H9 (cell line): ENCODE measurements around the gene ALG12. TPM values are rescaled to one million over a fixed set of nuclear protein-coding genes. Genes with fewer than 3 reads are reported as not detected.

Source experiments
- DNase-seq: peaks from one replicate; pipeline ENCODE4 v3.0.0-alpha.2; 2017
- H2AFZ ChIP-seq: one replicate; pipeline ENCODE4 v1.6.1; 2013; ENCODE audit warnings: mild to moderate bottlenecking, low read length, control low read depth, moderate library complexity
- H2AK5ac ChIP-seq: 2 replicates; pipeline ENCODE4 v1.6.1; 2013; ENCODE audit warnings: low read length, control low read depth, mixed read lengths; ENCODE audit not compliant: insufficient read length
- H2BK120ac ChIP-seq: one replicate; pipeline ENCODE4 v1.6.1; 2013; ENCODE audit warnings: low read depth, mild to moderate bottlenecking, low read length, control low read depth, inconsistent platforms; ENCODE audit not compliant: poor library complexity, severe bottlenecking
- H2BK12ac ChIP-seq: 2 replicates; pipeline ENCODE4 v1.6.1; 2013; ENCODE audit warnings: low read length, control low read depth, mixed read lengths, low read depth; ENCODE audit not compliant: insufficient read length
- H2BK15ac ChIP-seq: 2 replicates; pipeline ENCODE4 v1.6.1; 2013; ENCODE audit warnings: low read depth, low read length, control low read depth
- H2BK20ac ChIP-seq: one replicate; pipeline ENCODE4 v1.6.1; 2013; ENCODE audit warnings: low read depth, mild to moderate bottlenecking, low read length, control low read depth, inconsistent platforms; ENCODE audit not compliant: poor library complexity, severe bottlenecking
- H2BK5ac ChIP-seq: 2 replicates; pipeline ENCODE4 v1.6.1; 2013; ENCODE audit warnings: low read length, control low read depth, mixed read lengths; ENCODE audit not compliant: insufficient read length
- H3K14ac ChIP-seq: 2 replicates; pipeline ENCODE4 v1.6.1; 2013; ENCODE audit warnings: low read length, control low read depth; ENCODE audit not compliant: insufficient read depth
- H3K18ac ChIP-seq: 2 replicates; pipeline ENCODE4 v1.6.1; 2013; ENCODE audit warnings: low read depth, mild to moderate bottlenecking, mixed read lengths, low read length, control low read depth; ENCODE audit not compliant: insufficient read length
- H3K23ac ChIP-seq: 2 replicates; pipeline ENCODE4 v1.6.1; 2013; ENCODE audit warnings: low read length, control low read depth, mixed read lengths, low read depth; ENCODE audit not compliant: insufficient read length
- H3K23me2 ChIP-seq: 2 replicates; pipeline ENCODE4 v1.6.1; 2013; ENCODE audit warnings: low read depth, mild to moderate bottlenecking, mixed read lengths, low read length, control low read depth; ENCODE audit not compliant: insufficient read length, poor library complexity, severe bottlenecking
- H3K27ac ChIP-seq: 2 replicates; pipeline ENCODE4 v1.5.1; 2013; ENCODE audit warnings: low read length, control low read depth, mixed read lengths, low read depth; ENCODE audit not compliant: insufficient read length
- H3K27me3 ChIP-seq: 2 replicates; pipeline ENCODE4 v1.6.1; 2013; ENCODE audit warnings: low read length, control low read depth, inconsistent platforms; ENCODE audit not compliant: insufficient read depth
- H3K4ac ChIP-seq: 2 replicates; pipeline ENCODE4 v1.6.1; 2013; ENCODE audit warnings: low read depth, mild to moderate bottlenecking, control low read depth, inconsistent platforms, low read length, moderate library complexity
- H3K4me1 ChIP-seq: 2 replicates; pipeline ENCODE4 v1.6.1; 2013; ENCODE audit warnings: low read length, control low read depth, inconsistent platforms; ENCODE audit not compliant: insufficient read depth
- H3K4me2 ChIP-seq: 2 replicates; pipeline ENCODE4 v1.6.1; 2013; ENCODE audit warnings: low read length, control low read depth, mixed read lengths; ENCODE audit not compliant: insufficient read length, insufficient read depth
- H3K56ac ChIP-seq: 2 replicates; pipeline ENCODE4 v1.6.1; 2013; ENCODE audit warnings: low read depth, mild to moderate bottlenecking, mixed read lengths, low read length, control low read depth; ENCODE audit not compliant: insufficient read length
- H3K79me1 ChIP-seq: 2 replicates; pipeline ENCODE4 v1.6.1; 2013; ENCODE audit warnings: low read depth, mild to moderate bottlenecking, moderate library complexity, low read length, control low read depth, inconsistent platforms; ENCODE audit not compliant: insufficient read depth, poor library complexity, severe bottlenecking
- H3K79me2 ChIP-seq: 2 replicates; pipeline ENCODE4 v1.6.1; 2013; ENCODE audit warnings: low read length, control low read depth, inconsistent platforms; ENCODE audit not compliant: insufficient read depth
- H3K9ac ChIP-seq: 2 replicates; pipeline ENCODE4 v1.6.1; 2013; ENCODE audit warnings: low read length, control low read depth, mixed read lengths; ENCODE audit not compliant: insufficient read length; ENCODE audit errors: extremely low read depth
- H3K9me3 ChIP-seq: one replicate; pipeline ENCODE4 v1.6.1; 2013; ENCODE audit warnings: low read depth, low read length, inconsistent platforms; ENCODE audit not compliant: control insufficient read depth
- H3T11ph ChIP-seq: one replicate; pipeline ENCODE4 v1.6.1; 2013; ENCODE audit warnings: mild to moderate bottlenecking, low read length, control low read depth, inconsistent platforms
- H4K20me1 ChIP-seq: one replicate; pipeline ENCODE4 v1.6.1; 2013; ENCODE audit not compliant: control insufficient read depth, insufficient read length, insufficient read depth
- H4K5ac ChIP-seq: 2 replicates; pipeline ENCODE4 v1.6.1; 2013; ENCODE audit warnings: low read depth, mild to moderate bottlenecking, mixed read lengths, low read length, control low read depth; ENCODE audit not compliant: insufficient read length
- H4K8ac ChIP-seq: replicated peaks from 2 replicates; pipeline ENCODE4 v1.6.1; 2013; ENCODE audit warnings: low read length, control low read depth, mixed read lengths, low read depth; ENCODE audit not compliant: insufficient read length
- H4K91ac ChIP-seq: 2 replicates; pipeline ENCODE4 v1.6.1; 2013; ENCODE audit warnings: low read depth, mild to moderate bottlenecking, moderate library complexity, mixed read lengths, low read length, control low read depth; ENCODE audit not compliant: insufficient read length
- H3K27ac Mint-ChIP-seq, 3 experiments: 2 replicates in 2 of 3; 3 replicates in 1 of 3; pipeline ENCODE4 v1.8.0; 2020 to 2021; ENCODE audit warnings: mixed read lengths in 3 of 3, mild to moderate bottlenecking in 1 of 3, moderate library complexity in 1 of 3
- H3K27me3 Mint-ChIP-seq: 2 replicates; pipeline ENCODE4 v1.8.0; 2021; ENCODE audit warnings: low read depth, mild to moderate bottlenecking, moderate library complexity, mixed read lengths
- H3K36me3 Mint-ChIP-seq, 3 experiments: 2 replicates in 2 of 3; 3 replicates in 1 of 3; pipeline ENCODE4 v1.8.0; 2020 to 2021; ENCODE audit warnings: low read depth in 3 of 3, mixed read lengths in 3 of 3; ENCODE audit not compliant: insufficient read depth in 1 of 3
- H3K4me1 Mint-ChIP-seq, 2 experiments: 2 replicates each; pipeline ENCODE4 v1.8.0; 2020; ENCODE audit warnings: mixed read lengths in 2 of 2
- H3K4me3 Mint-ChIP-seq, 2 experiments: 2 replicates in 1 of 2; 3 replicates in 1 of 2; pipeline ENCODE4 v1.8.0; 2020 to 2021; ENCODE audit warnings: mild to moderate bottlenecking in 2 of 2, mixed read lengths in 2 of 2, moderate library complexity in 1 of 2
- H3K9me3 Mint-ChIP-seq, 2 experiments: 2 replicates in 1 of 2; 3 replicates in 1 of 2; pipeline ENCODE4 v1.8.0; 2020; ENCODE audit warnings: mild to moderate bottlenecking in 2 of 2, mixed read lengths in 2 of 2, moderate library complexity in 1 of 2
- CTCF ChIP-seq: fragments of 200-600 bp; sonication (generic); conservative IDR thresholded peaks from 3 replicates; pipeline ENCODE4 v1.8.0; 2021; ENCODE audit warnings: antibody characterized with exemption, mild to moderate bottlenecking
- WGBS: extraction: QIAGEN DNeasy Blood & Tissue Kit; methylation state at CpG from one replicate; pipeline ENCODE4 v1.1.7; 2013; ENCODE audit warnings: missing lambda C conversion rate, low lambda C conversion rate, mixed read lengths; ENCODE audit not compliant: insufficient read length; ENCODE audit errors: extremely low coverage; 5-methylcytosine and 5-hydroxymethylcytosine counted together
- long read RNA-seq: library from polyadenylated mRNA; unstranded; transcript quantifications from one replicate; pipeline ENCODE4 v2.0.0, GENCODE V29; 2020
- total RNA-seq: library from RNA; stranded (reverse); gene quantifications from 2 replicates; pipeline ENCODE4 v1.2.1, GENCODE V29; 2021

The ALG12 gene
- 19.2 and 20.6 TPM in 2 replicates for total RNA-seq
- long read RNA-seq, full-length matches to known transcripts = 241 of 302 reads
- long read RNA-seq, partial matches to known transcripts = 27 of 302 reads
- long read RNA-seq, other reads (novel, unspliced or antisense) = 34 of 302 reads

GRCh38 chr22:49917974-49918910 is at the start of gene ALG12, which contains the start of gene CRELD2:
Gene ALG12 (minus strand): TSS chr22:49918438. CDS start chr22:49913765, 4,673 bp downstream.
Gene CRELD2 (plus strand): TSS chr22:49918634. CDS start chr22:49918770, 136 bp downstream.
- peak within 1 kb of the TSS in 1 of 3 experiments; percentile 82; a peak in 2 of 7 replicates for H3K27ac Mint-ChIP-seq
- peaks cover 2% of the 10 kb centered on the region; the same call in 1 of the 2 replicates for H3K27me3 Mint-ChIP-seq
- no peaks in the 10 kb centered on the region for H3K4me1 ChIP-seq
- H4K20me1 ChIP-seq = no peaks in the 10 kb centered on the region
- no peak within 1 kb of the TSS for H4K8ac ChIP-seq
- H4K5ac ChIP-seq = no peak within 1 kb of the TSS
- H2AK5ac ChIP-seq = no peak within 1 kb of the TSS
- no peak within 1 kb of the TSS for H3K23ac ChIP-seq
- H3K79me1 ChIP-seq = no peaks in the 10 kb centered on the region
- H2BK20ac ChIP-seq = no peak within 1 kb of the TSS
- no peaks in the 10 kb centered on the region for H3K27me3 ChIP-seq
- no peaks in the 10 kb centered on the region for H3K9me3 ChIP-seq
- no CpG with 5 or more reads among the region's 103 CpGs for WGBS
- peak; percentile 98 for DNase-seq
- H3K4me2 ChIP-seq = peak within 1 kb of the TSS; percentile 66
- no peak within 1 kb of the TSS for H3K4ac ChIP-seq
- H3K23me2 ChIP-seq = peaks cover 9% of the 10 kb centered on the region
- H3K36me3 Mint-ChIP-seq = peaks cover 0 to 21% (median 19%) of the 10 kb centered on the region in 3 experiments; a peak in 5 of 7 replicates
- no peak within 1 kb of the TSS for H2BK12ac ChIP-seq
- H2BK15ac ChIP-seq = no peak within 1 kb of the TSS
- H3K79me2 ChIP-seq = no peaks in the 10 kb centered on the region; the same call in 1 of the 2 replicates
- no peak within 1 kb of the TSS for H2BK5ac ChIP-seq
- peak within 1 kb of the TSS; percentile 83 for H3K9ac ChIP-seq
- H3K56ac ChIP-seq = no peak within 1 kb of the TSS
- TF ChIP-seq CTCF = no peak
- H3K27ac ChIP-seq = peak within 1 kb of the TSS; percentile 47
- no peak within 1 kb of the TSS for H3T11ph ChIP-seq
- no peak within 1 kb of the TSS for H2AFZ ChIP-seq
- H3K4me1 Mint-ChIP-seq = peaks cover 5 to 8% of the 10 kb centered on the region in 2 experiments; a peak in 3 of 4 replicates
- H2BK120ac ChIP-seq = no peak within 1 kb of the TSS
- peak within 1 kb of the TSS; percentile 83 for H3K18ac ChIP-seq
- peak within 1 kb of the TSS; percentile 95 for H3K14ac ChIP-seq
- H3K4me3 Mint-ChIP-seq = peak within 1 kb of the TSS; percentile 74 to 90
- H4K91ac ChIP-seq = no peak within 1 kb of the TSS
- H3K9me3 Mint-ChIP-seq = no peaks in the 10 kb centered on the region
